CD14-positive monocyte (primary cell): Measurements from ENCODE around the gene ERCC1. TPM values are rescaled to one million over a fixed set of nuclear protein-coding genes. Genes with fewer than 3 reads are reported as not detected.
A peak's percentile ranks its signal among the peaks of the same experiment; 100 is the strongest.

ENCODE experiments used
- DNase-seq, 3 donors: peaks; one replicate each; pipeline ENCODE4 v3.0.0-alpha.2; 2011 to 2022
- H2AFZ ChIP-seq: 2 replicates; pipeline ENCODE4 v1.6.0; 2012; ENCODE audit warnings: mild to moderate bottlenecking, low read depth, low read length, inconsistent platforms; ENCODE audit not compliant: insufficient read depth, poor library complexity, severe bottlenecking
- H3K27ac ChIP-seq, 2 donors: 1 replicate in 1 of 2; 2 replicates in 1 of 2; pipeline ENCODE4 v1.5.1; 2012 to 2013; ENCODE audit warnings: low read length in 2 of 2, control low read depth in 1 of 2, inconsistent platforms in 1 of 2, low read depth in 1 of 2, mild to moderate bottlenecking in 1 of 2
- H3K27me3 ChIP-seq, 2 donors: one replicate each; pipeline versions ENCODE4 v1.6.0 to v1.6.1; 2011 to 2013; ENCODE audit warnings: low read length in 2 of 2; ENCODE audit not compliant: control insufficient read depth in 2 of 2, insufficient read depth in 2 of 2
- H3K36me3 ChIP-seq, 2 donors: replicated peaks in 1 of 2; 1 replicate in 1 of 2; 2 replicates in 1 of 2; pipeline versions ENCODE4 v1.5.1 to v1.6.1; 2012 to 2013; ENCODE audit warnings: low read length in 2 of 2, control low read depth in 1 of 2, inconsistent platforms in 1 of 2, mild to moderate bottlenecking in 1 of 2; ENCODE audit not compliant: insufficient read depth in 2 of 2, control insufficient read depth in 1 of 2
- H3K4me1 ChIP-seq, 2 donors: 1 replicate in 1 of 2; 2 replicates in 1 of 2; pipeline versions ENCODE4 v1.5.1 to v1.6.1; 2012 to 2013; ENCODE audit warnings: low read length in 2 of 2, control low read depth in 1 of 2, inconsistent platforms in 1 of 2, mild to moderate bottlenecking in 1 of 2, moderate library complexity in 1 of 2; ENCODE audit not compliant: insufficient read depth in 2 of 2, control insufficient read depth in 1 of 2
- H3K4me2 ChIP-seq: replicated peaks from 2 replicates; pipeline ENCODE3; 2012; ENCODE audit warnings: low read length, moderate library complexity, mild to moderate bottlenecking; ENCODE audit not compliant: poor library complexity, severe bottlenecking; ENCODE audit errors: extremely low read depth
- H3K4me3 ChIP-seq, 3 experiments: fragments of 200-600 bp in 1 of 3; sonication (generic) in 1 of 3; replicated peaks in 1 of 3; 1 replicate in 2 of 3; 2 replicates in 1 of 3; pipeline ENCODE4 v1.5.1; 2011 to 2013; ENCODE audit warnings: low read length in 3 of 3, mild to moderate bottlenecking in 3 of 3, control low read depth in 2 of 3, low read depth in 2 of 3, inconsistent platforms in 1 of 3, moderate library complexity in 1 of 3
- H3K79me2 ChIP-seq: 2 replicates; pipeline ENCODE4 v1.6.0; 2012; ENCODE audit warnings: mild to moderate bottlenecking, control low read depth, inconsistent platforms, low read length, moderate library complexity; ENCODE audit not compliant: insufficient read depth
- H3K9ac ChIP-seq: 2 replicates; pipeline ENCODE4 v1.6.0; 2017; ENCODE audit warnings: low read length, mild to moderate bottlenecking; ENCODE audit not compliant: insufficient read depth, poor library complexity, severe bottlenecking
- H3K9me3 ChIP-seq, 2 donors: replicated peaks in 1 of 2; 1 replicate in 1 of 2; 2 replicates in 1 of 2; pipeline versions ENCODE4 v1.5.1 to v1.6.1; 2012 to 2013; ENCODE audit warnings: low read length in 2 of 2, control low read depth in 1 of 2; ENCODE audit not compliant: control insufficient read depth in 1 of 2, insufficient read depth in 1 of 2
- H4K20me1 ChIP-seq: 2 replicates; pipeline ENCODE4 v1.6.0; 2012; ENCODE audit warnings: mild to moderate bottlenecking, low read length, control low read depth, moderate library complexity; ENCODE audit not compliant: insufficient read depth
- H3K27ac Mint-ChIP-seq, 7 donors: one replicate each; pipeline ENCODE4 v1.8.0; 2020; ENCODE audit warnings: mild to moderate bottlenecking in 7 of 7, mixed read lengths in 7 of 7, moderate library complexity in 6 of 7, inconsistent platforms in 2 of 7
- H3K27me3 Mint-ChIP-seq, 3 donors: one replicate each; pipeline ENCODE4 v1.8.0; 2021 to 2022; ENCODE audit warnings: low read depth in 3 of 3, mild to moderate bottlenecking in 3 of 3, mixed read lengths in 3 of 3, moderate library complexity in 3 of 3, inconsistent platforms in 1 of 3
- H3K36me3 Mint-ChIP-seq, 2 donors: one replicate each; pipeline ENCODE4 v1.8.0; 2020; ENCODE audit warnings: mixed read lengths in 2 of 2, inconsistent platforms in 1 of 2, mild to moderate bottlenecking in 1 of 2
- H3K4me1 Mint-ChIP-seq: one replicate; pipeline ENCODE4 v1.8.0; 2020; ENCODE audit warnings: mild to moderate bottlenecking, mixed read lengths
- H3K4me3 Mint-ChIP-seq, 2 donors: one replicate each; pipeline ENCODE4 v1.8.0; 2020; ENCODE audit warnings: mild to moderate bottlenecking in 2 of 2, mixed read lengths in 2 of 2, moderate library complexity in 1 of 2
- H3K9me3 Mint-ChIP-seq, 7 donors: one replicate each; pipeline ENCODE4 v1.8.0; 2020 to 2022; ENCODE audit warnings: mixed read lengths in 7 of 7, mild to moderate bottlenecking in 6 of 7, moderate library complexity in 6 of 7, inconsistent platforms in 2 of 7
- CTCF ChIP-seq: fragments of 200-600 bp; IDR thresholded peaks from one replicate; pipeline ENCODE4 v1.8.0; 2022; ENCODE audit warnings: antibody characterized with exemption, mild to moderate bottlenecking
- WGBS: methylation state at CpG from one replicate; pipeline ENCODE4 v1.1.5; 2013; ENCODE audit warnings: missing lambda C conversion rate; ENCODE audit not compliant: insufficient coverage; 5-methylcytosine and 5-hydroxymethylcytosine counted together
- intact Hi-C, 2 donors: fragments of 100-400 bp; cut with micrococcal nuclease; formaldehyde crosslinking; loops; one replicate each; pipeline versions ENCODE4 v1.15.0 to v1.15.1; 2023
- polyA plus RNA-seq, 3 donors: library from polyadenylated mRNA; depleted of rRNA in 1 of 3; unstranded in 2 of 3; stranded (reverse) in 1 of 3; fragments of 300-500 nt in 2 of 3; fragments of >200 nt in 1 of 3; fragmentation: Illumina TruSeq in 2 of 3; gene quantifications; 1 replicate in 2 of 3; 2 replicates in 1 of 3; pipeline ENCODE4 v1.2.3, GENCODE V29; 2012 to 2021

Gene ERCC1
- polyA plus RNA-seq, 3 donors: 62.2 to 78.2 (median 74.6) TPM

GRCh38 chr19:45420871-45421270 lies 2.8 kb downstream of the ERCC1 start:
- no peak overlapping the region for H3K4me2 ChIP-seq
- no peaks in the 10 kb centered on the region for H3K27me3 ChIP-seq
- H3K4me1 ChIP-seq: peaks cover 57 to 74% of the 10 kb centered on the region in 2 donors
- peaks cover 13 to 29% of the 10 kb centered on the region in 2 donors for H3K36me3 ChIP-seq
- TF ChIP-seq CTCF: no peak
- DNase-seq: no peak
- peaks cover 60% of the 10 kb centered on the region for H3K4me1 Mint-ChIP-seq
- H3K36me3 Mint-ChIP-seq: peaks cover 33 to 40% of the 10 kb centered on the region in 2 donors
- H3K27ac ChIP-seq: peak overlapping the region in 1 of 2 donors; percentile 78
- no peak overlapping the region for H2AFZ ChIP-seq
- no peak overlapping the region for H3K9ac ChIP-seq
- peak overlapping the region in 4 of 7 donors; percentile 19 to 65 (median 40) for H3K27ac Mint-ChIP-seq
- H3K27me3 Mint-ChIP-seq: peaks cover 0 to 3% (median 2%) of the 10 kb centered on the region in 3 donors
- H3K9me3 Mint-ChIP-seq: no peaks in the 10 kb centered on the region
- intact Hi-C loops: no loop called here
- H3K79me2 ChIP-seq: peaks cover 26% of the 10 kb centered on the region
- H3K9me3 ChIP-seq: no peaks in the 10 kb centered on the region
- H4K20me1 ChIP-seq: no peaks in the 10 kb centered on the region
- WGBS: 97% methylated on average over 5 of the region's 6 CpGs
- no peak overlapping the region for H3K4me3 ChIP-seq
- no peak overlapping the region for H3K4me3 Mint-ChIP-seq

- H3K9ac ChIP-seq: no peak overlapping the region
- H3K79me2 ChIP-seq: peaks cover 26% of the 10 kb centered on the region
- H3K27ac Mint-ChIP-seq: peak overlapping the region in 4 of 7 donors; percentile 50 to 82 (median 70)
- peaks cover 0 to 4% (median 2%) of the 10 kb centered on the region in 3 donors for H3K27me3 Mint-ChIP-seq
- no peak for DNase-seq
- H3K4me2 ChIP-seq: peak overlapping the region; percentile 76
- peaks cover 56% of the 10 kb centered on the region for H3K4me1 Mint-ChIP-seq
- H3K4me1 ChIP-seq: peaks cover 56 to 69% of the 10 kb centered on the region in 2 donors
- H3K9me3 Mint-ChIP-seq: no peaks in the 10 kb centered on the region
- 89% methylated on average over 9 of the region's 10 CpGs for WGBS
- H2AFZ ChIP-seq: no peak overlapping the region
- peak overlapping the region in 1 of 3 experiments; percentile 68 for H3K4me3 ChIP-seq
- peak overlapping the region in 1 of 2 donors; percentile 39 for H3K4me3 Mint-ChIP-seq
- H3K36me3 ChIP-seq: peaks cover 17 to 33% of the 10 kb centered on the region in 2 donors
- no peaks in the 10 kb centered on the region for H3K9me3 ChIP-seq
- no peaks in the 10 kb centered on the region for H4K20me1 ChIP-seq
- no peak for TF ChIP-seq CTCF
- intact Hi-C loops: no loop called here
- peak overlapping the region in 1 of 2 donors; percentile 78 for H3K27ac ChIP-seq
- H3K36me3 Mint-ChIP-seq: peaks cover 37 to 45% of the 10 kb centered on the region in 2 donors
- H3K27me3 ChIP-seq: no peaks in the 10 kb centered on the region
These were observed 3.4 kb downstream of the ERCC1 start for GRCh38 chr19:45420356-45420755.
